SK-N-SH treated with all-trans-retinoic acid at 6 μM for 48 hours (cell line): ENCODE results near the gene MPP7.
"Not testable (repeated sequence)": the region's sequence is repeated elsewhere in the genome, so short reads cannot be mapped to it uniquely, and the experiment has no call there.

Experiments
- ATAC-seq: fragments of 200-7000 bp; cut with Tn5 transposase; 3 replicates; pipeline ENCODE4 v1.9.1; 2020; ENCODE audit warnings: mild to moderate bottlenecking, moderate library complexity
- ARNTL ChIP-seq: fragments of 450-650 bp; formaldehyde crosslinking; IDR thresholded peaks from 2 replicates; pipeline ENCODE4 v1.5.0; 2020; ENCODE audit warnings: low read depth, mild to moderate bottlenecking, moderate library complexity, borderline replicate concordance
- BACH2 ChIP-seq: fragments of 250-450 bp; sonication (Bioruptor Pico); IDR thresholded peaks from 2 replicates; pipeline ENCODE4 v1.9.0; 2021; ENCODE audit warnings: mild to moderate bottlenecking, borderline replicate concordance
- CSDC2 ChIP-seq: fragments of 250-450 bp; sonication (Bioruptor Pico); IDR thresholded peaks from 2 replicates; pipeline ENCODE4 v1.5.0; 2020; ENCODE audit warnings: mild to moderate bottlenecking, moderate library complexity
- ESRRG ChIP-seq: fragments of 250-450 bp; sonication (Bioruptor Pico); IDR thresholded peaks from 2 replicates; pipeline ENCODE4 v1.6.1; 2021; ENCODE audit warnings: mild to moderate bottlenecking
- GLIS3 ChIP-seq: fragments of 250-450 bp; sonication (Bioruptor Pico); IDR thresholded peaks from 2 replicates; pipeline ENCODE4 v1.5.0; 2020; ENCODE audit warnings: mild to moderate bottlenecking, moderate library complexity
- ISL1 ChIP-seq: fragments of 250-450 bp; sonication (Bioruptor Pico); IDR thresholded peaks from 2 replicates; pipeline ENCODE4 v2.1.2; 2022; ENCODE audit warnings: mild to moderate bottlenecking, moderate library complexity
- OSR1 ChIP-seq: fragments of 250-450 bp; sonication (Bioruptor Pico); IDR thresholded peaks from 2 replicates; pipeline ENCODE4 v1.8.0; 2022; ENCODE audit warnings: moderate library complexity, mild to moderate bottlenecking, inconsistent platforms
- PATZ1 ChIP-seq: fragments of 250-450 bp; sonication (Bioruptor Pico); IDR thresholded peaks from 2 replicates; pipeline ENCODE4 v1.8.0; 2020; ENCODE audit warnings: mild to moderate bottlenecking, moderate library complexity, borderline replicate concordance
- POU6F1 ChIP-seq: fragments of 250-450 bp; sonication (Bioruptor Pico); IDR thresholded peaks from 2 replicates; pipeline ENCODE4 v1.8.0; 2021; ENCODE audit warnings: low read depth, mild to moderate bottlenecking, moderate library complexity, borderline replicate concordance
- RARB ChIP-seq: fragments of 250-450 bp; sonication (Bioruptor Pico); IDR thresholded peaks from 2 replicates; pipeline ENCODE4 v1.8.0; 2021; ENCODE audit warnings: mild to moderate bottlenecking, moderate library complexity
- SNAI2 ChIP-seq: fragments of 250-450 bp; sonication (Bioruptor Pico); IDR thresholded peaks from 2 replicates; pipeline ENCODE4 v1.5.0; 2020; ENCODE audit warnings: mild to moderate bottlenecking, moderate library complexity
- TSHZ2 ChIP-seq: fragments of 250-450 bp; sonication (Bioruptor Pico); IDR thresholded peaks from 2 replicates; pipeline ENCODE4 v1.5.0; 2020; ENCODE audit warnings: mild to moderate bottlenecking, moderate library complexity
- ZFP3 ChIP-seq: fragments of 250-450 bp; sonication (Bioruptor Pico); IDR thresholded peaks from 2 replicates; pipeline ENCODE4 v1.5.0; 2020; ENCODE audit warnings: mild to moderate bottlenecking, moderate library complexity
- ZFP30 ChIP-seq: fragments of 450-650 bp; formaldehyde crosslinking; IDR thresholded peaks from 2 replicates; pipeline ENCODE4 v1.5.0; 2022; ENCODE audit warnings: mild to moderate bottlenecking, moderate library complexity
- ZNF70 ChIP-seq: fragments of 450-650 bp; formaldehyde crosslinking; IDR thresholded peaks from 2 replicates; pipeline ENCODE4 v1.5.0; 2020; ENCODE audit warnings: mild to moderate bottlenecking, moderate library complexity
- ZNF8 ChIP-seq: fragments of 450-650 bp; formaldehyde crosslinking; IDR thresholded peaks from 2 replicates; pipeline ENCODE4 v1.5.0; 2020; ENCODE audit warnings: mild to moderate bottlenecking, moderate library complexity
- TF ChIP-seq, protein P1 (sequence below): fragments of 250-450 bp; sonication (Bioruptor Pico); IDR thresholded peaks from 2 replicates; pipeline ENCODE4 v1.5.1; 2020; ENCODE audit warnings: low read depth, mild to moderate bottlenecking, moderate library complexity

MPP7 gene

GRCh38 chr10:28320090-28320489 lies 17.2 kb upstream of the MPP7 start:
- ATAC-seq: no peak
- TF ChIP-seq ESRRG (CRISPR knock-in tag): no peak
- no peak for TF ChIP-seq CSDC2 (CRISPR knock-in tag)
- no peak for TF ChIP-seq ZNF8 (CRISPR knock-in tag)
- no peak for TF ChIP-seq ZFP30
- TF ChIP-seq, all 23 proteins: peak for 0

DNA sequence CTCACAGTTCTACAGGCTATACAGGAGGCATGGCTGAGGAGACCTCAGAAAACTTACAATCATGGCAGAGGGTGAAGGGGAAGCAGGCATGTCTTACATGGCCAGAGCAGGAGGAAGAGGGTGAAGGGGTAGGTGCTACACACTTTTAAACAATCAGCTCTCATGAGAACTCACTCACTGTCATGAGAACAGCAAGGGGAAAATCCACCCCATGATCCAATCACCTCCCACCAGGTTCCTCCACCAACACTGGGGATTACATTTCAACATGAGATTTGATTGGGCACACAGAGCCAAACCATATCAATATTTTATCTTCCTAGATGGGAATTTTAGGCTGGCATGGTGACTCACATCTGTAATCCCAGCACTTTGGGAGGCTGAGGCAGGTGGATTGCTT lies 16.2 kb upstream of the MPP7 start:
- ATAC-seq: not testable (repeated sequence)

GRCh38 chr10:28318626-28319025 lies 15.8 kb upstream of the MPP7 start:
- ATAC-seq: no peak
- TF ChIP-seq ZFP3 (CRISPR knock-in tag): no peak
- no peak for TF ChIP-seq ESRRG (CRISPR knock-in tag)
- TF ChIP-seq ZNF70 (CRISPR knock-in tag): no peak
- TF ChIP-seq, protein P1, sequence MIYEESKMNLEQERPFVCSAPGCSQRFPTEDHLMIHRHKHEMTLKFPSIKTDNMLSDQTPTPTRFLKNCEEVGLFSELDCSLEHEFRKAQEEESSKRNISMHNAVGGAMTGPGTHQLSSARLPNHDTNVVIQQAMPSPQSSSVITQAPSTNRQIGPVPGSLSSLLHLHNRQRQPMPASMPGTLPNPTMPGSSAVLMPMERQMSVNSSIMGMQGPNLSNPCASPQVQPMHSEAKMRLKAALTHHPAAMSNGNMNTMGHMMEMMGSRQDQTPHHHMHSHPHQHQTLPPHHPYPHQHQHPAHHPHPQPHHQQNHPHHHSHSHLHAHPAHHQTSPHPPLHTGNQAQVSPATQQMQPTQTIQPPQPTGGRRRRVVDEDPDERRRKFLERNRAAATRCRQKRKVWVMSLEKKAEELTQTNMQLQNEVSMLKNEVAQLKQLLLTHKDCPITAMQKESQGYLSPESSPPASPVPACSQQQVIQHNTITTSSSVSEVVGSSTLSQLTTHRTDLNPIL: no peak
- TF ChIP-seq ISL1: no peak
- no peak for TF ChIP-seq OSR1 (CRISPR knock-in tag)
- no peak for TF ChIP-seq ARNTL
- no peak for TF ChIP-seq POU6F1 (CRISPR knock-in tag)
- TF ChIP-seq ZNF8 (CRISPR knock-in tag): no peak
- no peak for TF ChIP-seq SNAI2 (CRISPR knock-in tag)
- no peak for TF ChIP-seq TSHZ2
- no peak for TF ChIP-seq RARB (CRISPR knock-in tag)

- ATAC-seq: no peak
- TF ChIP-seq PATZ1 (CRISPR knock-in tag): no peak
- no peak for TF ChIP-seq POU6F1 (CRISPR knock-in tag)
- TF ChIP-seq ZNF8 (CRISPR knock-in tag): no peak
- TF ChIP-seq, protein P1: no peak
- no peak for TF ChIP-seq GLIS3 (CRISPR knock-in tag)
- TF ChIP-seq TSHZ2: no peak
- no peak for TF ChIP-seq BACH2 (CRISPR knock-in tag)
Measured at GRCh38 chr10:28317760-28318159, 14.9 kb upstream of the MPP7 start.
